HG02763 (cell line): ENCODE data around the gene MAG.

Experiments
- ATAC-seq: cut with Tn5 transposase; IDR thresholded peaks from one replicate; pipeline ENCODE4 v1.9.1; 2021; ENCODE audit warnings: mild to moderate bottlenecking, moderate library complexity; ENCODE audit not compliant: unreplicated experiment

The MAG gene

DNA sequence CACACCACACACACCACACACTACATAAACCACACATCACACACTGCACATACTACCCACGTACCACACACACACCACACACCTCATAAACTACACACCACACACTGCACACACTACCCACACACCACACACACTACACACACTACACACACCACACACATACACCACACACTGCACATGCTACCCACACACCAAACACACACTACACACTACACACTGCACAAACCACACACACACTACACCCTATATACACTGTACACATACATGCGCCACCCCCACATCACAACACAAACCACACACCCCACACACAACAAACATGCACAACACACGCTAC is 5.5 kb downstream of the MAG start:
- ATAC-seq: no peak

DNA sequence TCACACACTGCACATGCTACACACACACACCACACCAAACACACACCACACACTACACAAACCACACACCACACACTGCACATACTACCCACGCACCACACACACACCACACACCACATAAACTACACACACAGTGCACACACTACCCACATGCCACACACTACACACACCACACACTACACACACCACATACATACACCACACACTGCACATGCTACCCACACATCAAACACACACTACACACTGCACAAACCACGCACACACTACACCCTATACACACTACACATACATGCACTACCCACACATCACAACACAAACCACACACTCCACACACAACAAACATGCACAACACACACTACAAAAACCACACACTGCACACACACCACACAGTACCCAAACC is 6.0 kb downstream of the MAG start:
- no peak for ATAC-seq

DNA sequence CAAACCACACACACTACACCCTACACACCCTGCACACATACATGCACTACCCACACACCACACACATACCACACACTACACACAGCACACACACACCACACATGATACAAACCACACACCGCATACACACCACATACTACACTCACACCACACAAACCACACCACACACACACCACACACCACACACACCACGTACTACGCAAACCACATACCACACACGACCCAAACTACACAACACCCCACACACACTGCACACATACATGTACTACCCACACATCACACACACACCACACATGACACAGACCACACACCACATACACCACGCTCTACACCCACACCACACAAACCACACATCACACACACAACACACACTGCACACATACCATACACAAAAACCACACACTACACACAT is 6.6 kb downstream of the MAG start:
- ATAC-seq: no peak

DNA sequence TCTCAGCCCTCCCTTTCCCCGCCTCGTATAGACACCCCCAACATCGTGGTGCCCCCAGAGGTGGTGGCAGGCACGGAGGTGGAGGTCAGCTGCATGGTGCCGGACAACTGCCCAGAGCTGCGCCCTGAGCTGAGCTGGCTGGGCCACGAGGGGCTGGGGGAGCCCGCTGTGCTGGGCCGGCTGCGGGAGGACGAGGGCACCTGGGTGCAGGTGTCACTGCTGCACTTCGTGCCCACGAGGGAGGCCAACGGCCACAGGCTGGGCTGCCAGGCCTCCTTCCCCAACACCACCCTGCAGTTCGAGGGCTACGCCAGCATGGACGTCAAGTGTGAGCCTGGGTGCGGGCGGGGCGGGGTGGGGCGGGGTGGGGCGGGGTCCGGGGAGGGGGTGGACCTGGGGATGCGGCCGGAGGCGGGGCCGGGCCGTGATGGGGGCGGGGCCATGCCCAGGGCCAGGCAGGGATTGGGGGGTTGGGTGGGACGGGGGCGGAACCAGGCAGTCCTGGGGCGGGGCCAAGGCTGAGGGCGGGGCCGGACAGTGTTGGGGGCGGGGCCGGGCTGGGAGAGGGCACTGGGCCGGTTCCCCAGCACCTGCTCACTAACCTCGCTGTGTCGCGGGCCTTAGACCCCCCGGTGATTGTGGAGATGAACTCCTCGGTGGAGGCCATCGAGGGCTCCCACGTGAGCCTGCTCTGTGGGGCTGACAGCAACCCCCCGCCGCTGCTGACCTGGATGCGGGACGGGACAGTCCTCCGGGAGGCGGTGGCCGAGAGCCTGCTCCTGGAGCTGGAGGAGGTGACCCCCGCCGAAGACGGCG is 7.8 kb downstream of the MAG start:
- no peak for ATAC-seq

DNA sequence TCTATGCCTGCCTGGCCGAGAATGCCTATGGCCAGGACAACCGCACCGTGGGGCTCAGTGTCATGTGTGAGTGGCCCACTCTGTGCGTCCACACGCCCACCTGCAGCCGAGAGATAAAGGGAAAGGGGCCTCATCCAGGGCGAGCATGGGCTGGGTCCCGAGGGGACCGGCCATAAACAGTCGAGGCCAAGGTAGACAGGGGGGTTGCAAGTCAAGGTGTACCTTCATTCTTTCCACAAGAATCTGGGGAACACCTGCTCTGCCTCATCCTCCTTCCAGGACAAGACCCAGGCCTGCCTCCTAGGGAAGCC is 8.3 kb downstream of the MAG start:
- no peak for ATAC-seq

DNA sequence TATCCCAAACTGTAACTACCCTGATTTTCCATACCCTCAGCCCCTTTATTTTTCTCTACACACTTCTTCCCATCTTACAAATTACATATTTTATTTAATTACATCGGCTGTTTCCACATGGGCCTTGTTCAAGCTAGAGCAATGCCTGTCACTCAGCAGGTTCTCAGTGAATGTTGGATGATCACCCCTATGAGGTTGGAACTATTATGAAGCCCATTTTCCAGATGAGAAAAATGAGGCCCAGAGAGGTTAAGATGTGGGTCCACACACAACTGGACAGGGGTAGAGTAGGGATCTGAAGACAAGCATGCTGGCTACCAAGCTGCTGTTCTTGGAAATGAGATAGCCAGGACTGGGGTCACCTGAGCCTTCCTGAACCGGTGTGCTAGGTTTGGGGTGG is 10.0 kb downstream of the MAG start:
- no peak for ATAC-seq

DNA sequence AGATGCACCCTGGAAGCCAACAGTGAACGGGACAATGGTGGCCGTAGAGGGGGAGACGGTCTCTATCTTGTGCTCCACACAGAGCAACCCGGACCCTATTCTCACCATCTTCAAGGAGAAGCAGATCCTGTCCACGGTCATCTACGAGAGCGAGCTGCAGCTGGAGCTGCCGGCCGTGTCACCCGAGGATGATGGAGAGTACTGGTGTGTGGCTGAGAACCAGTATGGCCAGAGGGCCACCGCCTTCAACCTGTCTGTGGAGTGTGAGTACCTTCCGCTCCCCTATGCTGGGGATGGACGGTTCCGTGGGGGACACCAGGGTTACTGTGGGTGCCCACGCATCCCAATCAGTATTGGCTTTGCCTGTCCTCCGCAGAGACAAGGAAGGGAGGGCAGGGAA is 10.5 kb downstream of the MAG start:
- no peak for ATAC-seq

DNA sequence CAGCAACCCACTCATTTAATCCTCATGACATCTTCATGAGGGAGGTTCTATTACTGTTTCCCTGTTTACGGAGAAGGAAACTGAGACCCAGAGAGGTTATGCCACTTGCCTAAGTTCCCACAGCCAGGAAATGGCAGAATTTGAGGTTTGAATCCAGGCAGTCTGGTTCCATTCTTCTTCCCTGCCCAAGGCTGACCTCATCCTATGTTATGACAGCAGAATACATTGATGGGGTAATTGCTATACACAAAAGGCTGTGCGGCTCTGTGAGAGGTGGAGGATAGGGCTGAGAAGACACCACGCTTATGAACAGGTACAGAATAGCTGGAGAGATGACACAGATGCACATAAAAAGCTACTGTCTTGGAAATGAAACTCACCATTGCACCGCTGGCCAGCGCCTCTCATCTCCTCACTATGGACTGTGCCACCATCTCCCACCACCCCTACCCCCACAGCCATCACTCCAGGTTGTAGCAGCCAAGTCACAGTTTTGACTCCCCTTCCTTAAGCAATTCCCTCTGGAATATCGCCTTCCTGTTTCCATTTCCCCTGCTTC is 11.5 kb downstream of the MAG start:
- no peak for ATAC-seq

DNA sequence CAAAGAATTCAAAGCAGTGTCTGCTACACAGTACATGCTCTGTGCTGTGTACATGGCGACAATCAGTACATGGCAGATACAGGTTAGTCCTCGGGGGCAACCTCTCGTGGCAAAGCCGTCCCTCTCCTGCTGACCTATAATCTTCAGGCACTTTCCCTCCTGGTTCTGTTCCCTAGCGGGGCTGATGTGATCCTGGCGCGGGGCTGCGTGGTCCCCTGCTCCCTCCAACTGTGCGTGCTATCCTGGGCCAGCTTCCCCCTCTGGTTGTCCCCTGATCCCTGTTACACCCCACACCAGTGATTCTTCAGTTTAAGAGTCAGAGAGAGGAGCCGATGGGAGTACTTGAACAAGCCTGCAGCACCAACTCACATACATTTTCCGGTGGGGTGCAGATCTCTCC is 12.1 kb downstream of the MAG start:
- no peak for ATAC-seq

DNA sequence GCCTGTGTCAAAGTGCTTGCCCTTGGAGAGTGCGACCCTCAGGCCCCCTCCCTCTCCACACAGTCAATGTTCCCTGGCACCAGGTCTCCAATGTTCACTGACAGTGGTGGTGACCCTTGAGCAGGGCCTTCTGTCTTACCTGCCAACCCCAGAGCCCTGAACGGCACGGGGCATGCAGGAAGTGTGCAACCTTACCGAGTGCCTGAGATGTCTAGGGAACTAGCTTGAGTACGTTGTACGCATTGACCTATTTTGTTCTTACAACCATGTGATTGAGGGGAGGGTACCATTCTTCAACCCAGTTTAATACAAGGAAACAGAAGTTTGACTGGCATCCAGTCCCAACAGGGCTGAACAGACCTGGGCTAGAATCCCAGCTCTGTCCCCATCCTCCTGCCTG is 13.2 kb downstream of the MAG start:
- no peak for ATAC-seq

DNA sequence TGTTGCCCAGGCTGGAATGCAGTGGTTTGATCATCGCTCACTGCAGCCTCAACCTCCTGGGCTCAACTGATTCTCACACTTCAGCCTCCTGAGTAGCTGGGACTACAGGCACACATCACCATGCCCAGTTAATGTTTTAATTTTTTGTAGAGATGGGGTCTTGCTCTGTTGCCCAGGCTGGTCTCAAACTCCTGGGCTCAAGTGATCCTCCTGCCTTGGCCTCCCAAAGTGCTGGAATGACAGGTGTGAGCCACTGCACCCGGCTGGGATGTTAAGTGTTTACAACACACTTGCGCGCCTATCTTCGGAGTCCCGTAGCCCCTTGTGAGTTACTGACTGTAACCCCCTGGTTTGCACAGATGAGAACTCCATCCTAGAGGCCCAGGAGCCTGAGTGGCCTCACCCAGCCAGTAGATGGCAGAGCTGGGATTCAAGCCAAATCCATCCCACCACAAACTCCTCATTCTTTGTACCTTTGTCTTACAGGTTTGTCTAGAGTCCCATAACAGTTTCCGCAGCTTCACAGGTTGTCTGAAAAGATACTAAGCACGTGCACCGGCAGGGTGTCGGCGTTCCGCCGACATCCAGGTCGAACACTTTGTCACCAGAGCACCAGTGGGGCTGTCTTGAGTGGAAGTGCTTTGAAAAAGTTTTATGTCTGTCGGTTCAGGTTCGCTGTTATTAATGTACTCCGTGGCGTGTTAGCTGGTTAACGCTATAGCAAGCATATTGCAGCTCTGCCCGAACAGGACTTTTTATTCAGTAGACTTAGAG is 14.7 kb downstream of the MAG start:
- ATAC-seq: no peak

DNA sequence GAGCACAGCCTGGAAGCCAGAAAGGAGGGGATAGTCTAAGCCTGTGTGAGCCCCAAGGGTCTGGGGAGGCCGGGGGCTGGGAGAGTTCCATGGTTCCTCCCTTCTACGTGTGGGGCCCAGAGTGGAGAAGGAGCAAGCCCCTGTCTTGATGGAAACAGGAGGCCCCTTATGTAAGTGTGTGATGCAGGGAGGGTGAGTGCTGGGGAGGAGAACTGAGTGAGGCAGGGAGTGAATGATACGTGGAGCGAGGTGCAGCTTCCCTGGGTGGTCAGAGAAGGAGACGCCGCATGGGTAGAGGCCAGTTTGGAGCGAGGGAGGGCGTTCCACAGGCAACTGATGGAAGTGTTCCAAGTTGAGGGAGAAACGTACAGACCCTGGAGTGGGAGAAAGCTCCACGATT is 16.0 kb downstream of the MAG start:
- ATAC-seq: no peak

DNA sequence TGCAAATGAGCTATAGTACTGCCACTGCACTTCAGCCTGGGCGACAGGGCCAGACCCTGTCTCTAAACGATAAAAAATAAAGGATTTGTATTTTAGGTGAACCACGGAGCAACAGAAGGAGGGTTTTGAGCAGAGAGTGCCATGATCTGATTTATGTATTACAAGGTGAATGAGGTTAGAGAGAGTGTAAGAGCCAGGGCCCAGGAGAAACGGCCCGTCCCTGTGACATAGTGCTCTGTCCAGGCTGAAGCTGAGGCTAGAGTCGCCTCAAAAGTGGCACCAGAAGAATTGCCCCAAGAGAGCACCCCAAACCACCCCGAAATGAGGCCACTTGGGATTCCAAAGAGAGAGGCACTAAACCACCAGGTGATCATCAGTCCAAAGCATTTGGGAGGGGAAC is 16.9 kb downstream of the MAG start:
- no peak for ATAC-seq

DNA sequence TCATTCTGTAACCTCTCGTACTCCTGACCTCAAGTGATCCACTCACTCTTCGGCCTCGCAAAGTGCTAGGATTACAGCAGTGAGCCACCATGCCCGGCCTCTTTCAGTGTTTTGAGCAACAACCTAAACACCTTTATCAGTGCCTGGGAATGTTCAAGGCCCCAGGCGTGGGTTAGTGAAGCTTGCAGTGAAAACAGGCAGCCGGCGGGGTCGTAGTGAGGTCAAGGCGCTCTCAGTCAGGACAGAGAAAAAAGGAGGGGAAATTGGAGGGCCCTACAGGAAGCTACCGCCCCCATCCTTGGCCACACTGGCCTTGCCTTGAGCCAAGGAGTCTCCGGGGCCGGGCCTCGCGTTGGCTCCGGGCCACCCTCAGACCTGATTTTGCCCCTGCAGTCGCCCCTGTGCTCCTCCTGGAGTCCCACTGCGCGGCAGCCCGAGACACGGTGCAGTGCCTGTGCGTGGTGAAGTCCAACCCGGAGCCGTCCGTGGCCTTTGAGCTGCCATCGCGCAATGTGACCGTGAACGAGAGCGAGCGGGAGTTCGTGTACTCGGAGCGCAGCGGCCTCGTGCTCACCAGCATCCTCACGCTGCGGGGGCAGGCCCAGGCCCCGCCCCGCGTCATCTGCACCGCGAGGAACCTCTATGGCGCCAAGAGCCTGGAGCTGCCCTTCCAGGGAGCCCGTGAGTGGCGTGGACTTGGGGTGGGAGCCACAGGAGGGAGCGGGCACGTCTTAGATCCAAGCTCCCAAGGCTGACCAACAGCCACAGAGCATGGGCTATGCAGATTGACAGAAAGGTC is 17.7 kb downstream of the MAG start:
- no peak for ATAC-seq

DNA sequence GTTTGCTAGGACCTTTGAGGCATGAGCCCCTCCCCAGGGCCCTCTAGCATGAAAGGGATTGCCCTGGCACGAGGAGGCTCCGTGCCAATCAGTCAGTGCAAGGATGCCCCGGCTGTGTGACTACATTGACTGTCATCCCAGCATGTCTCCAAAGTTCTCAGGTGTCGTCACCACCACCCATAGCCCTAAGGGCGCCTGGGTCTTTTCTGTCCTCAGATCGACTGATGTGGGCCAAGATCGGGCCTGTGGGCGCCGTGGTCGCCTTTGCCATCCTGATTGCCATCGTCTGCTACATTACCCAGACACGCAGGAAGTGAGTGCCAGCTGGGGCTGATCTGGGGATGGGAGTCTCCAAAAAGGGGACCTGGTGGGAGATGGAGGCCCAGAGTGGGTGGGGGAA is 18.4 kb downstream of the MAG start:
- no peak for ATAC-seq

DNA sequence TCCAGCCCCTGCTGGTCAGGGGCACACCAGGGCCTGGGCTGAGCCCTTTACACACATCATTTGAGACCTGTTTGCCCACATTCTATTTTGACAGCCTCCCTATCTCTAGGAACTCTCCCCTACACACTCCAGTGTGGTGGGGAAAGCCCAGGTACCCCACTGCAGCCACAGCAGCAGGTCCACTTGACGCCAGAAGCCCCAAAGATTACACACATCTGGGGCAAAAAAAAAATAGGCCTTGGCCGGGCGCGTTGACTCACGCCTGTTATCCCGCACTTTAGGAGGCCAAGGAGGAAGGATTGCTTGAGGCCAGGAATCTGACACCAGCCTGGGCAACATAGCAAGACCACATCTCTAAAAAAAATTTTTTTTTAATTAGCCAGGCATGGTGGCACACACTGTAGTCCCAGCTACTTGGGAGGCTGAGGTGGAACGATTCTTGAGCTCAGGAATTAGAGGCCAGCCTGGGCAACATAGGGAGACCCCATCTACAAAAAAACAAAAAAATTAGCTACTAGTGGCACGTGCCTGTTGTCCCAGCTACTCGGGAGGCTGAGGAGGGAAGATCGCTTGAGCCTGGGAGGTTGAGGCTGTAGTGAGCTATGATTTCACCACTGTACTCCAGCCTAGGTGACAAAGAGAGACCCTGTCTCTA is 19.0 kb downstream of the MAG start:
- no peak for ATAC-seq

DNA sequence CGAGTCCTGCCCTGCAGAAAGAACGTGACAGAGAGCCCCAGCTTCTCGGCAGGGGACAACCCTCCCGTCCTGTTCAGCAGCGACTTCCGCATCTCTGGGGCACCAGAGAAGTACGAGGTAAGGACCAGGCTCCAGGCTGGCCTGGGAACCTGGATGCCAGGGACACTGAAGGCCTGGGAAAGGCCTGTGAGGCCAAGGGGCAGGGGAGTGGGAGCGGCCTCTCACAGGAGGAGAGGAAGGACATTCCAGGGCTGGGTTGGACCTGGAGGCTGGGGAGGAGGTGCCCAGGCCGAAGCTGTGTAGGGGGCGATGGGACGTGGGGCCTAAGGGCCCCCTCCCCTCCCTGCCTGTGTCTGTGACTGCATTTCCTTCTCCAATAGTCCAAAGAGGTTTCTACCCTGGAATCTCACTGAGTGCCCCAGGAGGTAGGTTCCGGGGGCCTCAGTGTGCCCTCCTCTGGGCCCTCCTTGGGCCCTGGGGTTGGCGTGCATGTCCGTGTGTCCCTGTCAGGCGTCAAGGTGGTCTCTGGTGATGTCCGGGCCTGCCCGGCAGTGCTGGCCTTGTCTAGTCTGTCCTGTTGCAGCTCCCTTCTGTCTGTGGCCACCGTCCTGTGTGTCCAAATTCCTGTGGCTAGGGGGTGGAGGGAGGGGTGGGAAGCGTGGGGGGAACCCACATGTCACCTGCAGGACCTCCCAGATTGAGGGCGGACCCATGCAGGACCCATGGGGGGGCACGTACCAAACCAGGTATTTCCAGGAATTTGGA is 20.1 kb downstream of the MAG start:
- no peak for ATAC-seq

DNA sequence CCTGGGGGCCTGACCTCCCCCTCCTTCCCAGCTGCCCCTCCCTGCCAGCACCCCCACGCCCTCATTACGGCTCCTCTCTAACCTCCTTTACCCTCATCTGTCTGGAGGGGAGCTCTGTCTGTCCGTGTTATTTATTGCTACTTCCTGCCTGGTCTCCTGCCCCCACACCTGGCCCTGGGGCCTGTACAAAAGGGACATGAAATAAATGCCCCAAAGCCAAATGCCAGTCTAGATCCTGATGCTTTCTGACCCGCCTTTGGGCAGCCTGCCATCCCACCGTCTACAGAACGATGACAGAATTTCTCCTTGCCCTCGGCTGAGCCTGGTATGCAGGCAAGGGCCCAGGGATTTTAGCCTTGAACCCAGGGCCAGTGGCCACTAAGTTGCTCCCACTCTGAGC is 21.6 kb downstream of the MAG start:
- ATAC-seq: no peak

DNA sequence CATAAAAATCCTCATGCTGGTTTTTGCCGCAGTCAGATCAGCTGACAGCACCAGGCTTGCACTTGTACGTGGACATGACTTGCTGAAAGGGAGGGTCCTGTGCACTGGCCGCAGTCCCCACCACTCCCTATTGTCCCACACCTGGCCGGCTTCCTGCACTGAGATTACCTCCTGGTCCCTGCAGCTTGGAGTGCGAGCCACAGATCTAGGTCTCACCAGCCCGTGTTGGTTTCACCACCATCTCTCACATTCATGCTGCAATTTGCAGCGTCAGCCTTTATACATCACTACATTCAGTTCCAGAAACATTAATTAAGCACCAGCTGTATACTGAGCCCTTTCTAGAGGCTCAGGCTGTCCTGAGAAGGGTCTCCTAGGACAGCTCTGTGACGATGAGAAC is 22.1 kb downstream of the MAG start:
- ATAC-seq: no peak

DNA sequence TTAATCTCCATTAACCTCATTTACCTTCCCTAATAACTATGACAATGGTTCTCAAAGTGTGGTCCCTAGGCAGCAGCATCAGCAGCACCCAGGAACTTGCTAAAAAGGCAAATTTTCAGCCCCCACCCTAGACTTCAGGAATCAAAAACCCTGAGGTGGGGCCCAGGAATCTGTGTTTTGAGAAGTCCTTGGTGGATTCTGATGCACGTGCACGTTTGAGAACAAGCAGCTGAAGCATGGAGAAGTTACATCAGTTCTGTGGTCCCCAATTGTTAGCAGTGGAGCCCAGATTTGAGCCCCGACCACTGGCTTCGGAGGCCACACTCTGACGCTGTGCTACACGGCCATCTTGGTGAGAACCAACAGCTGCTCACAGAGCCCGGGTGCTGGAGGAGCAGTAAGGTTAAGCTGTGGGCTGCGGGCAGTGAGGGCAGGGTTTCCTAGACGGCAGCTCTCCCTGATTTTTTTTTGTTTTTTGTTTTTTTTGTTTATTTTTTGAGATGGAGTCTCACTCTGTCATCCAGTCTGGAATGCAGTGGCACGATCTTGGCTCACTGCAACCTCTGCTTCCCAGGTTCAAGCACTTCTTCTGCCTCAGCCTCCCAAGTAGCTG is 23.0 kb downstream of the MAG start:
- ATAC-seq: no peak
